Glutamatergic neuron (in vitro differentiated cells): Measurements from ENCODE around the gene IWS1. TPM values are rescaled to one million over a fixed set of nuclear protein-coding genes. Genes with fewer than 3 reads are reported as not detected.
A peak's percentile ranks its signal among the peaks of the same experiment; 100 is the strongest.

Source experiments
- DNase-seq: peaks from one replicate; pipeline ENCODE4 v3.0.0; 2022
- H3K27ac Mint-ChIP-seq: one replicate; pipeline ENCODE4 v1.8.0; 2020; ENCODE audit warnings: mild to moderate bottlenecking, mixed read lengths, inconsistent platforms; ENCODE audit not compliant: unreplicated experiment
- H3K27me3 Mint-ChIP-seq: one replicate; pipeline ENCODE4 v1.8.0; 2020; ENCODE audit warnings: mild to moderate bottlenecking, moderate library complexity, mixed read lengths, inconsistent platforms; ENCODE audit not compliant: unreplicated experiment
- H3K36me3 Mint-ChIP-seq: one replicate; pipeline ENCODE4 v1.8.0; 2020; ENCODE audit warnings: mild to moderate bottlenecking, mixed read lengths, inconsistent platforms; ENCODE audit not compliant: unreplicated experiment
- H3K4me1 Mint-ChIP-seq: one replicate; pipeline ENCODE4 v1.8.0; 2020; ENCODE audit warnings: mild to moderate bottlenecking, low read depth, mixed read lengths, inconsistent platforms; ENCODE audit not compliant: unreplicated experiment
- H3K4me3 Mint-ChIP-seq: one replicate; pipeline ENCODE4 v1.8.0; 2020; ENCODE audit warnings: mild to moderate bottlenecking, mixed read lengths, inconsistent platforms; ENCODE audit not compliant: unreplicated experiment
- H3K9me3 Mint-ChIP-seq: one replicate; pipeline ENCODE4 v1.8.0; 2020; ENCODE audit warnings: mild to moderate bottlenecking, moderate library complexity, mixed read lengths, inconsistent platforms; ENCODE audit not compliant: unreplicated experiment
- CTCF ChIP-seq: fragments of 200-600 bp; sonication (generic); IDR thresholded peaks from one replicate; pipeline ENCODE4 v1.5.0; 2021; ENCODE audit not compliant: partially characterized antibody, unreplicated experiment
- total RNA-seq: library from RNA; stranded (reverse); fragmentation: NEBNext Ultra II Directional; extraction: Animal tissue kit (Norgen Biotek cat#: 25700); gene quantifications from one replicate; pipeline ENCODE4 v1.2.1, GENCODE V29; 2021; ENCODE audit not compliant: unreplicated experiment

IWS1 gene
- total RNA-seq, 1 donor from 2014 or later = 46.1 TPM

GRCh38 chr2:127465258-127465657 is 61.0 kb downstream of the IWS1 start:
- Mint-ChIP-seq H3K27ac (no peak overlapping the region), H3K4me1 (peaks cover 7% of the 10 kb centered on the region), H3K27me3 (peaks cover 4% of the 10 kb centered on the region), H3K4me3 (no peak overlapping the region), H3K36me3 (peaks cover 4% of the 10 kb centered on the region), H3K9me3 (peaks cover 5% of the 10 kb centered on the region)
- no peak for TF ChIP-seq CTCF
- no peak for DNase-seq

GRCh38 chr2:127464470-127465257 is 61.6 kb downstream of the IWS1 start:
- Mint-ChIP-seq H3K9me3 (peaks cover 4% of the 10 kb centered on the region), H3K27ac (peak overlapping the region; percentile 43), H3K4me1 (peaks cover 7% of the 10 kb centered on the region), H3K36me3 (peaks cover 4% of the 10 kb centered on the region), H3K27me3 (peaks cover 4% of the 10 kb centered on the region), H3K4me3 (no peak overlapping the region)
- TF ChIP-seq CTCF = no peak
- DNase-seq = no peak

- Mint-ChIP-seq H3K27me3 (peaks cover 4% of the 10 kb centered on the region), H3K4me1 (peaks cover 7% of the 10 kb centered on the region), H3K9me3 (peaks cover 3% of the 10 kb centered on the region), H3K27ac (peak overlapping the region; percentile 72), H3K36me3 (peaks cover 4% of the 10 kb centered on the region), H3K4me3 (no peak overlapping the region)
- no peak for TF ChIP-seq CTCF
- peak; percentile 78 for DNase-seq
Measured at GRCh38 chr2:127463155-127463991, 62.9 kb downstream of the IWS1 start.

- H3K9me3 Mint-ChIP-seq = no peaks in the 10 kb centered on the region
- no peak for DNase-seq
- peaks cover 2% of the 10 kb centered on the region for H3K27me3 Mint-ChIP-seq
- H3K4me1 Mint-ChIP-seq = peaks cover 7% of the 10 kb centered on the region
- TF ChIP-seq CTCF = no peak
- H3K4me3 Mint-ChIP-seq = no peak overlapping the region
- no peaks in the 10 kb centered on the region for H3K36me3 Mint-ChIP-seq
- H3K27ac Mint-ChIP-seq = no peak overlapping the region
Measured at GRCh38 chr2:127462461-127462860, 63.8 kb downstream of the IWS1 start.

- DNase-seq = no peak
- no peak for TF ChIP-seq CTCF
- Mint-ChIP-seq H3K27me3 (peaks cover 2% of the 10 kb centered on the region), H3K4me1 (peaks cover 7% of the 10 kb centered on the region), H3K4me3 (no peak overlapping the region), H3K36me3 (no peaks in the 10 kb centered on the region), H3K9me3 (no peaks in the 10 kb centered on the region), H3K27ac (no peak overlapping the region)
Measured at GRCh38 chr2:127456960-127457359, 69.3 kb downstream of the IWS1 start.
